COLO829 (cell line): Measurements from ENCODE around the gene NEU4.
"Not testable (repeated sequence)": the region's sequence is repeated elsewhere in the genome, so short reads cannot be mapped to it uniquely, and the experiment has no call there.

Experiments used
- DNase-seq: peaks from one replicate; pipeline ENCODE4 v3.0.0; 2012; ENCODE audit warnings: low spot score

The NEU4 gene

DNA sequence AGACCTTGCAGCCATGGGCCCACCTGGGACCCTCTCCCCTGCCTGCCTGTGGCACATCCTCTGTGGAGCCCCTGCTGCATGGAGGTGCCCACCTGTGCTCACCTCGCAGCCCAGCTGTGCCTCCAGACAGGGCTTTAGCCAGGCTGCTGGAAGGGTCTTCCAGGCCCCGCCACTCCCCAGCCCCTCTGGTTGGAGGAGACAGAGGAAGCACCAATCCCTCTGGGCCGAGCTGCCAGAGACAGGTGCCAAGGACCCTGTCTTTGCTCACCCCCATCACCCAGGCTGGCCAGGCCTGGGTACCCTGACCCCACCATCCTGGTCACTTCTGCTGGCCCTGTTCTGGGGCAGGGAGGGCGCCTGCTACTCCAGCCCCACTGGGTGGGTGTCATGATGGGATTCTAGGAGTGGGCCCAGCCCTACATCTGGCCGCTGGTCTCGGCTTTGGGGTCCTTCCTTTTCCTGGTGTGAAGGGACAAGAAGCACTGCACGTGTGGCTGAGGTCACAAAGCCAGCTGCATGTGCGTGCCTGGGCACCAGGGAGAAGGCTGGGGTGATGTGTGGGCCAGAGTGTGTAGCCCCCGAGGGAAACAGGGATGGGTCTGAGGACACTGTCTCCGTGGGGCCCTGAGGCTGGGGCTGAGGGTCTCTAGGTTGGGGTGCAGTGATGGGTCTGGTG is 9.3 kb upstream of the NEU4 start:
- no peak for DNase-seq

DNA sequence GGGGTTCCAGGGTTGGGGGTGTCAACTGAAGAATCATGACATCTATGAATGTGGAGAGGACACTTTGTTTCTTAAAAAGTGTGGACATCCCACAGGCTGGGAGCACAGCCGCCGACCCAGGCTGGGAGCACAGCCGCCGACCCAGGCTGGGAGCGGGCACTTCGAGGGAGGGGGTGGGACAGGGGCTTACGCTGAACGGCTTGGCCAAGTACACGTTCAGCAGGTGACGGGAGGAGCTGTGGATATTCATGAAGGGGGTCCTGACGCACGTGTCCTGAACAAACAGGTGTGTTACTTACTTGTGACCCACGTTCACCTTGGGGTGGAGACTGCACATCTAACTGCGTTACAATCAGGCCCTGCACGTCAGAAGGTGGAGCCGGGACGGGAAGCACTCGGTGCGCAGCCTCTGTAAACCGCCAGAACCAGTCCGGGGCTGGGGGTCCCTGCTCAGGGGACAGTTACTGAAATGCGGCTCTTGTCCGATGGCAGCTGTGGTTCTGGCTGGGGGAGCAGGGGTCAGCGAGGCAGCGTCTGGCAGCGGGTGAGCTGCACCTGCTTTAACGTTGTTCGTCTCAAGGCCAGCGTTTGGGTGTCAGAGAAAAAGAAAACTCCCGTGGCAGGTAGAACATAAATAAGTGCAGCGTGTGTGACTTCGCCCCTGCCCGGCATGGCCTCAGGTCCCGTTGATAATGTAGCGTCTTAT is 8.6 kb upstream of the NEU4 start:
- not testable (repeated sequence) for DNase-seq

DNA sequence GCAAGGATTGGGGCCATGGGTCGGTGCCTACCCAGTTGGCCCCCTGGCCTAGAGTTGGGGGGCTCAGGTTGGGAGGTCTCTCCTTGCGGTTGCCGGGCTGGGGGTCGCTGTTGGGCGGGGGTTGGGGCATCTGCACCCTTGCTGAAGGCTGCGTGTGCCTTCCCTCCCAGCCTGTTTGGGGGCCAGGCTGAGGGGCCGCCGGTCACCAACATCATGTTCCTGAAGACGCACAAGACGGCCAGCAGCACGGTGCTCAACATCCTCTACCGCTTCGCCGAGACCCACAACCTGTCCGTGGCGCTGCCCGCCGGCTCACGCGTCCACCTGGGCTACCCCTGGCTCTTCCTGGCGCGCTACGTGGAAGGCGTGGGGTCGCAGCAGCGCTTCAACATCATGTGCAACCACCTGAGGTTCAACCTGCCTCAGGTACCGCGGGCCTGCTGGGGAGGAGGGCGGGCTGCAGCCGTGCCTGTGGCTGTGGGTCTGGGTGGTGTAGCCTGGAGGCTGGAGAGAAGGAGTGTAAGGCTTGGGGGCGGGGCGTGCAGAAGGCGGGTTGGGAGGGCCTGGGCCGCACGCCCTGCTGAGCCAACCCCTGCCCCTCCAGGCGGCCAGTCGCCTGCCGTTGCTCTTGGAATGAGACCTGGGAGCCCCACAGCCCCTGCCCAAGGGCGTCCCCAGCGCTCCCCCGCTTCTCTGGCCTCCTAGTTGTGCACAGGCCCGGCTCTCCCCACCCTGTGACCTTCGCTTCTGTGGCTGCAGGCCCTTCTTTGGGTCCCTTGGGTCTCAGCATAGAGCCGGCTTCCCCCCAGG is 7.2 kb upstream of the NEU4 start:
- no peak for DNase-seq

DNA sequence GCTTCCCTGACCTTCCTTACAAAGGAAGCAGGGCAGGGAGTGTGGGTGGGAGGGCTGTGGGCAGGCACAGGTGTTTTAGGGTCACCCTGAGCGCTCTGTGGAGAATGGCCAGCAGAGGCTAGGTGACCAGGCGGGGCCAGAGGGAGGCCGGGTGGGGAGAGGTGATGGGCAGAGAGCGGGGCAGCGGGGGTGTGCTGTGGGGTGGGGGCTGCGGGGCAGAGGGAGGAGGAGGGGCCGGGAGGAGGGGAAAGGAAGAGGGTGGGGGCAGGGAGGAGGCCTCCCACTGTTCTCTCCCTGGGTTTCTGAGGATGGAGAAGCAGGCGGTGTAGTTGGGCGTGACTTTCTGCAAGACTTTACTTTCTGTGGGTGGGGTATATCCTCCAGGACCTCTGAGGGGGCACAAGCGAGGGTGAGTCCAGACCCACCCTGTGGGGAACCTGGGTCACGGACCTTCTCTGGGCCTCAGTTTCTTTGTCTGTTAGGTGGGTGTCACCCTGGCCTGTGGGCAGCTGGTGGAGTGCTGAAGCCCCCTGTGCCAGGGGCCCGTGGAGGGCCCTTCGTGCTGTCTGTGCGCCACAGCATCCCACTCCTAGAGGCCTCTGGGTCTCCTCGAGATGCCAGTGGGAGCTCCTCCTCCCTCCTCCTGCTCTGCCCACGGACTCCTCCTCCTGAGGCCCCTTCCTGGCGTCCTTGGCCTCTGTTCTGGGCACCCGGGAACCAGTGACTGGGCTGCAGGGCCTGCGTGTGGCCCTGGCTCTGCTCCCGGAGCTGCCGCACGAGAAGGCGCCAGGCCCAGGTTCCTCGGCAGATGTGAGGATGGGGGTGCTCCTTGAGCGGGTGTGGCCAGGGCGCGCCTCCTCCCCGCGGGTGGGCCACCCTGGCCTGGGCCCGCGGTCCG is 6.3 kb upstream of the NEU4 start:
- DNase-seq, result no peak

DNA sequence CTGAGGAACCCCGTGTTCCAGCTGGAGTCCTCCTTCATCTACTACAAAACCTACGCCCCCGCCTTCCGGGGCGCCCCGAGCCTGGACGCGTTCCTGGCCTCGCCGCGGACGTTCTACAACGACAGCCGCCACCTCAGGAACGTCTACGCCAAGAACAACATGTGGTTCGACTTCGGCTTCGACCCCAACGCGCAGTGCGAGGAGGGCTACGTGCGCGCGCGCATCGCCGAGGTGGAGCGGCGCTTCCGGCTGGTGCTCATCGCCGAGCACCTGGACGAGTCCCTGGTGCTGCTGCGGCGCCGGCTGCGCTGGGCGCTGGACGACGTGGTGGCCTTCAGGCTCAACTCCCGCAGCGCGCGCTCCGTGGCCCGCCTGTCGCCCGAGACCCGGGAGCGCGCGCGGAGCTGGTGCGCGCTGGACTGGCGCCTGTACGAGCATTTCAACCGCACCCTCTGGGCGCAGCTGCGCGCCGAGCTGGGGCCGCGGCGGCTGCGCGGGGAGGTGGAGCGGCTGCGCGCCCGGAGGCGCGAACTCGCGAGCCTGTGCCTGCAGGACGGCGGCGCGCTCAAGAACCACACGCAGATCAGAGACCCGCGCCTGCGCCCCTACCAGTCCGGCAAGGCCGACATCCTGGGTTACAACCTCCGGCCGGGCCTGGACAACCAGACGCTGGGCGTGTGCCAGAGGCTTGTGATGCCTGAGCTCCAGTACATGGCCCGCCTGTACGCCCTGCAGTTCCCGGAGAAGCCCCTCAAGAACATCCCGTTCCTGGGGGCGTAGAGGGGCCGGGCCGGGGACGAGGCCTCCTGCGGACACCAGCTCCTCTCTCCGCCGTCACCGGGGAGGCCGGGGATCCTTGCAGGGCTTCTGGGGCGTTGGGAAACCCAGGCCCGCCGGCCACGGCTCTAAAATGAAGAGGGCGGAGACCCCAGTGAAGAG is 5.3 kb upstream of the NEU4 start:
- no peak for DNase-seq

DNA sequence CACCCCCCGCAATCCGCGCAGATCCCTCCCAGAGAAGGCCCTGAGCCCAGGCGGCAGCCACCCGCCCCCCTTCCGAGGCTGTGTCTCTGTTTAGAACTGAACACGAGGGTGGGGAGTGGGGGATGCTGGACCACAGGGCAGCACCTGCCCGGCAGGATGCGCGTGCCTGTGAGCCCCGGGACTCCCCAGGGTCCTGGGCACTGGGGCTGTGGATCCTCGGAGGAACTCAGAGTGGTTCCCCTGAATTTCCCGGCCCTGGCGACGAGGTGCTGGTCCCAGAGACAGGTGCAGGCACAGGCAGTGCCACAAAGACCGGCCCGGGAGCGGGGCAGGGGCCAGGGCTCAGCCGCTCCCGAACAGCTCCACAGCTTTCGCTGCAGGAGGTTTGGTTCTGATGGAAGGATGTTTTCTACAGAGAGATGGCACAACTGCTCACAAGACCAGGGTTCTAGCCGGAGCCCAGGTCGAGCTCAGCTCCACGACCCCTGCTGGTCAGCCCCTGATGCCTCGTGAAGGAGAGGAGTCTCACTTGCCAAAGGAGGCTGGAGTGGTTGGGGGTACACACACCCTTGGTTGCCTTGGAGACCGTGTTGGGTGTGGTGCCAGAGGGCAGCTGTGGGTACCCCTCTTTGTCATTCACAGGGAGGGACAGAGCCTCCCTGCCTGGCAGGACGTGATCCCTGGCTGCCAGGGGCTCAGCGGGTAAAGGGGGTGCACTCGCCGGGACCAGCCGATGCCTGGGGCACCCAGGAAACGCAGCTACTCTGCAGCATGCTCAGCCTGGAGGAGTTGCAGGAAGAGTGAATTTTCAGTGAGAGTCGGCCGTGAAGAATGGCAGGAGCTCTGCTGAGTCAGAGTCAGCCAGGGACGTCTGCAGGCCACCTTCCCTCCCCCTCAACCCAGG is 4.4 kb upstream of the NEU4 start:
- no peak for DNase-seq

DNA sequence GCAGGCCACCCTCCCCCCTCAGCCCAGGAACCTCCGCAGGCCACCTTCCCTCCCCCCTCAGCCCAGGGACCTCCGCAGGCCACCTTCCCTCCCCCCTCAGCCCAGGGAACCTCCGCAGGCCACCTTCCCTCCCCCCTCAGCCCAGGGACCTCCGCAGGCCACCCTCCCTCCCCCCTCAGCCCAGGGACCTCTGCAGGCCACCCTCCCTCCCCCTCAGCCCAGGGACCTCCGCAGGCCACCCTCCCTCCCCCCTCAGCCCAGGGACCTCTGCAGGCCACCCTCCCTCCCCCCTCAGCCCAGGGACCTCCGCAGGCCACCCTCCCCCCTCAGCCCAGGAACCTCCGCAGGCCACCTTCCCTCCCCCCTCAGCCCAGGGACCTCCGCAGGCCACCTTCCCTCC is 2.8 kb upstream of the NEU4 start:
- DNase-seq, result not testable (repeated sequence)

DNA sequence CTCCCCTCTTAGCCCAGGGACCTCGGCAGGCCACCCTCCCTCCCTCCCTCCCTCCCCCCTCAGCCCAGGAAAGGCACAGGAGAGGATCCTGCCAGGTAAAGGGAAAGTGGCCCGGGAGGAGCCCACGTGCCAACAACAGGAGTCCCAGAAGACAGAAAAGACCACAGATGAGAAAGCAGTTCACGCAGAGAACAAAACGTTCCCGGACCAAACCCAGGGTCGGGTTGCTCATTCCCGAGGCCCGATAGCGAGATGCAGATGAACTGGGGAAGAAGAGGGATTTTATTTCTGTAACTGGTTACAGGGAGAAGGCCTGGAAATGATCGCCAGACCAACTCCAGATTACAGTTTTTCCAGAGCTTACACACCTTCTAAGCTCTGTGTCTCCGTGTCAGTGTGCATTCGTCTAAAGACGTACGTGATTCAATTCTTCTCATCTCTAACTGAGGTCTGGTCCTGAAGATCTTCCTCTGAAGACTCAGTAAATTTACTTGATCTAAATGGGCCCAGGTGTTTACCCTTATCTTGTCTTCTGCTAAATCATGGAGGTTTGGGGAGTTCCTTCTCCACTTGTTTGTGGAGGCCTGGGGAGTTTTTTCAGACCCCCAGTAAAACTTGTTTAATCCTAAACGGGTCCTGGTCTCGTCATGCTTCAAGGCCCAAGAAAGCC is 807 bp upstream of the NEU4 start:
- DNase-seq, result no peak

DNA sequence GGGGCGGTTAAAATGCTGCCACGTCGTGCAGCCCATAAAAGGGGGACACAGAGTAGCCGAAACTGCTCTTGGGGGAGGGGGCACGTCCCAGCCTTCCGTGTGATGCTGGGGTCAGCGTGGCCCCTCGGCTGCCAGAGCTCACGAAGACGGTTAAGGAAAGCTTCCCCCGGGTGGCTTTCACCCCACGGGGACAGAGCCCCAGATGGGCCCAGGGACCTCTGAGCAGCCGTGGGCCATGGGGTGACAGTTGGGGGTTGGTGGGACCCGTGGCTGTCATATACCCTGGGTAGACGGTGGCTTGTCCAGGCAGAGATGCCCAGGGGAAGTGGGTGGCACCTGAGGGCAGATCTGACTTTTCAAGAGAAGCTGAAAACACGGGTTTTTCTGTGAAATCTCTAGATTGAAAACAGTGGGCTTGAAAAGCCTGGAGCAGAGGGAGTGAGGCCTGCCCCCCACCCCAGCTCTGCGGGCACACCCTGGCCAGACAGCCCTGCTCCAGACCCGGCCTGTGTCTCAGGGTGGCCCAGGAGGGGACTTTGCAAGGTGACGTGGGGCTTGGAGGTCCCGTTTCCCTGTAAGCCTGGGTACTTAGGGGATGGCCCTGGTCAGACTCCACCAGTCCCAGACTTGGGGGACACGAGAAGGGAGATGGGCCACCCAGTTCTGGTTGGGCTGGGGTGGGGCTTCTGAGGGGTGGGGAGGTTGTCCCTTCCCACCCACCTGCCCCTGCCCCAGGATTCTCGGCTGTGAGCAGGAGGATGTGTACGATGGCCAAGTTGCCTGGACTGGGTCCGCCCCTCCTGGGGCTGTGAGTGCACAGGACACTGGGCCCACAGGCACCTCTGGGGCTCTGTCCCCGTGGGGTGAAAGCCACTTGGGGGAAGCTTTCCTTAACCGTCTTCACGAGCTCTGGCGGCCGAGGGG is 652 bp downstream of the NEU4 start:
- DNase-seq, result no peak

DNA sequence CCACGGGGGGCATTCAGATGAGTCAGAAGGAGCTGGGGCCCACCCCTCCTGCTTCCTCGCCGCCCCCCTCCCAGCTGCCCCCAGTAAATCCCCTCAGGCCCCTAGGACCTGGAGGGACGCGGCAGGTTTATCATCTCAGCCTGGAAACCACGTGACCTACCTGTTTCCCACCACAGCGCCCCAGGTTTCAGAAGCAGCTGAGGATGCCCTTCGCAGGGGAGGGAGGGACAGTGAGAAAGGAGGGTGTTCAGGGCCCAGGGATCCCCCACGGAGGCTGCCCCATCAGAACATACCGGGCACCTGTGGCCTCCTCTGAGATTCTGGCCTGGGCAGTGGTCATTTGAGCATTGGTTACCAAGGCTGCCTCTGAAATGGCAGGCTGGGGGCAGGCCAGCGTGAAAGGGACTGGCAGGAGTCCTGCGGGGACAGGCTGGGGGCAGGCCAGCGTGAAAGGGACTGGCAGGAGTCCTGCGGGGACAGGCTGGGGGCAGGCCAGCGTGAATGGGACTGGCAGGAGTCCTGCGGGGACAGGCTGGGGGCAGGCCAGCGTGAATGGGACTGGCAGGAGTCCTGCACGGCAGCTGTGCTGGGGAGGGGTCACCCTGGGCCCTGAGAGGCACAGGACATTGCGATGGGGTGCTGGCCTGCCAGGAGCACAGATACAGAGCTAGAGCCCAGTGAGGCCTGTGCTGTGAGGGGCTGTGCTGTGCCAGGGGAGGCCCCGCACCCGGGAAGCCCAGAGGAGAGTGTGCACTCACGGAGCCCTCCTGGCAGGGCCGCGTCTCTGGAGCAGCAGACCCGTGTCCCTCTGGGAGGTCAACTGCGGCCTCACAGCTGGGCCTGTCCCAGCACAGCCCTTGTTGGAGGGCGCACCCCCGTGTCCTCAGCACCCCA is 1.6 kb downstream of the NEU4 start:
- DNase-seq, result no peak

DNA sequence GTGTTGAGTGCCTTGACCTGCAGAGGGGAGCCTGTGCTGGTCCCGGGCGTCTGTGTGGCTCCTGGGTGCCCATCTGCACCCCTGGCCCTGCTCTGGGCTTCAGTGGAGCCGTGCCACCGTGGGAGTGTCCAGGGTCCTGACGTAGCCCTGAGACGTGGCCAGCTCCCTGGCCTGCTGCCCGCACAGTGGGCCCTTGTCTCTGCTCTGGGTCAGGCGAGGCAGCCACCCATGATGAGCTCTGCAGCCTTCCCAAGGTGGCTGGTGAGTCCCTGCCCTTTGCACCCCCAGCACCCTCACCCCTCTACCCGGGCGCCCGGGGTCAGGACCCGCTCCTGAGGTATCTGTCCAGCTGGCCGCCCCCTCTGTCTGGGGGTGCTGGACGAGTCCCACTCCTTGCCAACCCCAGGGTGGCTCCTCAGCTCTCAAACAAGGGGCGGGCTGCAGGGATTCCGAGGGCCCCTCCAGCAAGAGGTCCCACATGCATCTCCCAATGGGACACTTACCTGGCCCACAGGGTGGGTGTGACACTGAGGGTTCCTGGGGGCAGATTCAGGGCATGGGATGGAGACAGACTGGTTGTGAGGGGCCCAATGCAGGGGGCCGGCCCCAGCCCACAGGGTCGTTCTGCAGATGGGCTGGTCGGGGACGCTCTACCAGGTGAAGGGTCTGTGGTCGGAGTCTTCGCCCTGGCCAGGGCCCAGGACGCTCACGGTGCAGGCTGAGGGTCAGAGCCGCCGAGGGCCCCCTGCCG is 2.4 kb downstream of the NEU4 start:
- DNase-seq, result no peak

DNA sequence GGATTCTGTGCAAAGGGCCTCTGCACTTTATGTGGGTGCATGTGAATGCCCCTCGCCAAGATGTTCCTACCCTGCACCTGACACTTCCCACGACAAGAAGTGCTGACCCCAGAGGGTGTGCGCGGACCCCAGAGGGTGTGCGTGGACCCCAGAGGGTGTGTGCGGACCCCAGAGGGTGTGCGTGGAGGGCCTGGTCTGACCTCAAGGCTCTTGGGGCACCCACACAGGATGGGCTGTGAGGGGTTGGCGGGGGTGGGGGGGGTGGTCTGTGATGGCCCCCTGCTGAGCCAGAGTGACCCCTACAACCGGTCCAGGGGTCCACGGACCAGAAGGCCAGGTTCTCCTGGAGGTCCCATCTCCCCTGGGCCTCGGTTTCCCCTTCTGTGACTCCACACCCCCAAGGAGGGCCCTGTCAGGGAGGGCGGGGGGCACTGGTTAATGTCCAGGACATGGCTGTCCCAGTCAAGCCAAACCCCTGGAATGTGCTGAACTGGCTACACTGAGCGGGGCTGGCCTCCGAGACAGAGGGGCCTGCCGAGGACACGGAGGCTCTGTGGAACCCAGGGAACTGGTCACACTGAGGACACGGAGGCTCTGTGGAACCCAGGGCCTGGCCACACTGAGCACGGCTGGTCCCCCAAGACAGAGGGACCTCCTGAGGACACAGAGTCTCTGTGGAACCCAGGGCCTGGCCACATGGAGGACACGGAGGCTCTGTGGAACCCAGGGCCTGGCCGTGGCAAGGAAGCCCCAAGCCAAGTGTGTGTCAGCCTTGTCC is 3.1 kb downstream of the NEU4 start:
- DNase-seq, result no peak

DNA sequence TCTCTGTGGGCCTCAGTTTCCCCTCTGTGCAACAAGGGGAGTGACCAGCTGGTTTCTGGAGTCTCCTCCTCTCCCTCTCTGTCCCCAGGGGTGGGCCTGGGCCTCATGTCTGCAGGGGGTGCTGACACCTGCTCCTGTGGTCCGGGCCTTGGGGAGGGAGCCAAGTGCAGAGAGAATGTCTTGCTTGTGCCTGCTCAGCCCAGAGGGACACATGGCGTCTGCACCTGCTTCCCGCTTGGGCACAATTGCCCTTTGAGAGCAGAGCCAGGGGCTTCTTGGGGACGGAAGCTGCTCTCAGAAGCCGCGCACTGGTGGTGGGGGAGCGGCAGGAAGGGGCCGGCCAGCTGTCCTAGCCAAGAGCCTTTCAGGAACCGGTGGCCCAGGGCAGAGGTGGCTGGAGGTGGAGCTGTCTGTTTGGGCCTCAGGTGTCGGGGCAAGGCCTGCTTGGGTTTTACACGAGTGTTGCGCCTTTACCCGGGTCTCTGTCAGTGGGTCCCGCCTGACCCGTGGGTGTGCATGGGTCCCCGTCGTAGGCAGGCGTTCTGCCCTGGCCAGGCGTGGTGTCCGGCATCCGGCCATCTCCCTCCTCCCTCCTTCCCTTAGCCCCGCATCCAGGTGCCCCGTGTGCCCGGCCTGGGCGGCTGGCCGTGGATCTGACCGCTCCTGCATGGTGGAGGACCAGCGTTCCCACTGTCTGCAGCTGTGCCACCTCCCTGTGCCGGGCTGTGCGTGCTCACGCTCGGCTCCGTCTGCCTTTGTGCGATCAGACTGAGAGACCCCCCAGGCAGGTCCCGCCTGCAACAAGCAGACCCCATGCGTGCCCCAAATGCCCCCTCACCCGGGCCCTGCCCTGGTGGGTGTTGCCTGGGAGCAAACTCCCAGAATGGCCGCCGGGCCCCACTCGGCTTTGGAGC is 4.0 kb downstream of the NEU4 start:
- no peak for DNase-seq

DNA sequence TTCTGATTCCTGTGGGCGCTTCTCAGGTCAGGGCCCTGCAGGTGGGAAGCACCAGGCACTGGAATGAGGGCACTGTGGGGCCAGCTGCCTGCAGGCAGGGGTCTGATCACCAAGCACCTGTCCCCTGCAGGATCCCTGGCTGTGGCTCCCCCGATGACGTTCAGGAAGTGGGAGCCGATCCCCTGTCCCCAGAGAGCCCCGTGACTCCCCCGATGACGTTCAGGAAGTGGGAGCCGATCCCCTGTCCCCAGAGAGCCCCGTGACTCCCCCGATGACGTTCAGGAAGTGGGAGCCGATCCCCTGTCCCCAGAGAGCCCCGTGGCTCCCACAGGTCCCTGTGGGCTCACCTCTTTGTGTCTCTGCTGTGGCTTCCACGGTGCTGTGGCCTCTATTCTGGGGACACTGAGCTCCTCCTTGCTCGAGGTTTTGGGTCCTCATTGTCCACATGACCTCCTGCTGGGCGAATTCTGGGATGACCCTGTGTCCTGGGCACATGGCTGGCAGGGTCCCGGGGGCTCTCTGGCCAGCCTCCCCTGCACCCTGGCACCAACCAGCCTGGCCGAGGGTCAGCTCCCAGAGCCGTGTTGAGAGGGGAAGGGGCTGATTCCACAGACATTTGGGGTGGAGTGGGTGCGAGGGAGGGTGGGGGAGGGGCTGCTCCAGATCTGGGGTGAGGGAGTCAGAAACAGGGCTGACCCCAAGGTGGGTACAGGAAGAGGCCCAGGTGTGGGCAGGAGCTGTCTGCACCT is 4.8 kb downstream of the NEU4 start:
- DNase-seq, result no peak
